ENCODE data around the gene HIPK2. TPM values are rescaled to one million over a fixed set of nuclear protein-coding genes. Genes with fewer than 3 reads are reported as not detected.
A peak's percentile ranks its signal among the peaks of the same experiment; 100 is the strongest.

HIPK2 gene
- polyA plus RNA-seq, 3 donors = 1.6 to 12.1 (median 3.0) TPM

GRCh38 chr7:139560199-139560598 lies 217.6 kb downstream of the HIPK2 start:
- H3K79me2 ChIP-seq (ENCODE audit: insufficient read depth, low read length) = no peaks in the 10 kb centered on the region
- Mint-ChIP-seq H3K36me3 (peaks cover 14 to 33% of the 10 kb centered on the region in 2 donors), H3K27me3 (ENCODE audit: low read depth in 3 of 3) (peaks cover 2 to 9% (median 5%) of the 10 kb centered on the region in 3 donors), H3K4me1 (peaks cover 17% of the 10 kb centered on the region), H3K9me3 (peaks cover 0 to 8% (median 3%) of the 10 kb centered on the region in 7 donors), H3K4me3 (no peak overlapping the region), H3K27ac (no peak overlapping the region)
- intact Hi-C loops (cut with micrococcal nuclease) = no loop called here
- H3K27ac ChIP-seq (ENCODE audit: low read depth in 1 of 2, low read length in 2 of 2) = no peak overlapping the region
- no peak overlapping the region for H3K4me3 ChIP-seq (replicated peaks in 1 of 3; ENCODE audit: low read depth in 2 of 3, low read length in 3 of 3)
- H3K4me2 ChIP-seq (replicated peaks; ENCODE audit: extremely low read depth, low read length, poor library complexity, severe bottlenecking) = no peak overlapping the region
- DNase-seq = no peak
- H3K36me3 ChIP-seq (replicated peaks in 1 of 2; ENCODE audit: control insufficient read depth in 1 of 2, insufficient read depth in 2 of 2, low read length in 2 of 2) = peaks cover 0 to 8% of the 10 kb centered on the region in 2 donors
- TF ChIP-seq CTCF (IDR thresholded peaks at IDR 0.05) = no peak
- H2AFZ ChIP-seq (ENCODE audit: insufficient read depth, low read depth, low read length, poor library complexity, severe bottlenecking) = no peak overlapping the region
- 80% methylated on average over 1 of the region's 2 CpGs for WGBS (ENCODE audit: insufficient coverage)
- no peaks in the 10 kb centered on the region for H3K9me3 ChIP-seq (replicated peaks in 1 of 2; ENCODE audit: control insufficient read depth in 1 of 2, insufficient read depth in 1 of 2, low read length in 2 of 2)
- H3K9ac ChIP-seq (ENCODE audit: insufficient read depth, low read length, poor library complexity, severe bottlenecking) = no peak overlapping the region
- H3K27me3 ChIP-seq (ENCODE audit: control insufficient read depth in 2 of 2, insufficient read depth in 2 of 2, low read length in 2 of 2) = no peaks in the 10 kb centered on the region
- peaks cover 7% of the 10 kb centered on the region for H4K20me1 ChIP-seq (ENCODE audit: insufficient read depth, low read length)
- H3K4me1 ChIP-seq (ENCODE audit: control insufficient read depth in 1 of 2, insufficient read depth in 2 of 2, low read length in 2 of 2) = peaks cover 5 to 14% of the 10 kb centered on the region in 2 donors

GRCh38 chr7:139559364-139560105 lies 218.3 kb downstream of the HIPK2 start:
- no peaks in the 10 kb centered on the region for H3K9me3 ChIP-seq (replicated peaks in 1 of 2; ENCODE audit: control insufficient read depth in 1 of 2, insufficient read depth in 1 of 2, low read length in 2 of 2)
- peaks cover 7% of the 10 kb centered on the region for H4K20me1 ChIP-seq (ENCODE audit: insufficient read depth, low read length)
- no peak overlapping the region for H3K9ac ChIP-seq (ENCODE audit: insufficient read depth, low read length, poor library complexity, severe bottlenecking)
- H3K36me3 ChIP-seq (replicated peaks in 1 of 2; ENCODE audit: control insufficient read depth in 1 of 2, insufficient read depth in 2 of 2, low read length in 2 of 2) = peaks cover 0 to 8% of the 10 kb centered on the region in 2 donors
- H3K27me3 Mint-ChIP-seq (ENCODE audit: low read depth in 3 of 3) = peaks cover 2 to 9% (median 5%) of the 10 kb centered on the region in 3 donors
- H3K36me3 Mint-ChIP-seq = peaks cover 14 to 33% of the 10 kb centered on the region in 2 donors
- H3K4me1 Mint-ChIP-seq = peaks cover 13% of the 10 kb centered on the region
- no peak overlapping the region for H3K4me3 ChIP-seq (replicated peaks in 1 of 3; ENCODE audit: low read depth in 2 of 3, low read length in 3 of 3)
- no peak overlapping the region for H3K4me3 Mint-ChIP-seq
- peaks cover 0 to 8% (median 3%) of the 10 kb centered on the region in 7 donors for H3K9me3 Mint-ChIP-seq
- H3K27ac ChIP-seq (ENCODE audit: low read depth in 1 of 2, low read length in 2 of 2) = no peak overlapping the region
- intact Hi-C loops (cut with micrococcal nuclease) = no loop called here
- no peak for TF ChIP-seq CTCF (IDR thresholded peaks at IDR 0.05)
- peaks cover 5 to 9% of the 10 kb centered on the region in 2 donors for H3K4me1 ChIP-seq (ENCODE audit: control insufficient read depth in 1 of 2, insufficient read depth in 2 of 2, low read length in 2 of 2)
- H3K27me3 ChIP-seq (ENCODE audit: control insufficient read depth in 2 of 2, insufficient read depth in 2 of 2, low read length in 2 of 2) = no peaks in the 10 kb centered on the region
- WGBS (ENCODE audit: insufficient coverage) = 87% methylated on average over 13 of the region's 18 CpGs
- H3K4me2 ChIP-seq (replicated peaks; ENCODE audit: extremely low read depth, low read length, poor library complexity, severe bottlenecking) = no peak overlapping the region
- H3K79me2 ChIP-seq (ENCODE audit: insufficient read depth, low read length) = no peaks in the 10 kb centered on the region
- no peak for DNase-seq
- no peak overlapping the region for H2AFZ ChIP-seq (ENCODE audit: insufficient read depth, low read depth, low read length, poor library complexity, severe bottlenecking)
- peak overlapping the region in 1 of 7 donors; percentile 75 for H3K27ac Mint-ChIP-seq

Data from CD14-positive monocyte (primary cell).